CD4-positive, alpha-beta T cell (primary cell): Measurements from ENCODE around the gene ELF4. TPM values are rescaled to one million over a fixed set of nuclear protein-coding genes. Genes with fewer than 3 reads are reported as not detected.
"Not testable (repeated sequence)": the region's sequence is repeated elsewhere in the genome, so short reads cannot be mapped to it uniquely, and the experiment has no call there.

Experiments used
- ATAC-seq: fragments of 200-7000 bp; cut with Tn5 transposase; one replicate; pipeline ENCODE4 v1.10.0; 2022; ENCODE audit warnings: mild to moderate bottlenecking; ENCODE audit not compliant: poor library complexity
- CTCF ChIA-PET: fragments of 350-600 bp; sonication (Branson Sonifier 250); formaldehyde crosslinking; loops from one replicate; lab custom pipeline; 2021; ENCODE audit warnings: antibody characterized with exemption, inconsistent platforms; lab: Charles Lee
- POLR2A ChIA-PET: fragments of 350-600 bp; sonication (Branson Sonifier 250); formaldehyde crosslinking; loops from one replicate; lab custom pipeline; 2021; ENCODE audit warnings: antibody characterized with exemption, inconsistent platforms; lab: Charles Lee
- DNase-seq, 14 experiments: peaks; one replicate each; pipeline ENCODE4 v3.0.0-alpha.2; 2013 to 2020; ENCODE audit warnings: mixed read lengths in 2 of 14
- H3K27ac ChIP-seq, 2 donors: one replicate each; pipeline versions ENCODE4 v1.5.1 to v1.7.0; 2013; ENCODE audit warnings: low read length in 2 of 2, low read depth in 1 of 2, mild to moderate bottlenecking in 1 of 2
- H3K27me3 ChIP-seq, 2 experiments: 1 replicate in 1 of 2; 2 replicates in 1 of 2; pipeline versions ENCODE4 v1.6.1 to v1.7.0; 2013; ENCODE audit warnings: low read length in 2 of 2, control low read depth in 1 of 2, mild to moderate bottlenecking in 1 of 2, moderate library complexity in 1 of 2; ENCODE audit not compliant: insufficient read depth in 2 of 2, control insufficient read depth in 1 of 2
- H3K36me3 ChIP-seq: one replicate; pipeline ENCODE4 v1.6.1; 2013; ENCODE audit warnings: low read length, control low read depth; ENCODE audit not compliant: insufficient read depth
- H3K4me1 ChIP-seq: one replicate; pipeline ENCODE4 v1.6.1; 2013; ENCODE audit warnings: low read length, control low read depth; ENCODE audit not compliant: insufficient read depth
- H3K4me3 ChIP-seq: one replicate; pipeline ENCODE4 v1.5.1; 2013; ENCODE audit warnings: mild to moderate bottlenecking, low read length, moderate library complexity
- H3K9me3 ChIP-seq, 2 experiments: 1 replicate in 1 of 2; 2 replicates in 1 of 2; pipeline versions ENCODE4 v1.6.1 to v1.7.0; 2013; ENCODE audit warnings: low read length in 2 of 2, mild to moderate bottlenecking in 2 of 2, control low read depth in 1 of 2, moderate library complexity in 1 of 2; ENCODE audit not compliant: control insufficient read depth in 1 of 2, insufficient read depth in 1 of 2
- H3K27ac Mint-ChIP-seq: one replicate; pipeline ENCODE4 v1.8.0; 2020; ENCODE audit warnings: mixed read lengths
- H3K27me3 Mint-ChIP-seq: one replicate; pipeline ENCODE4 v1.8.0; 2021; ENCODE audit warnings: mixed read lengths
- H3K36me3 Mint-ChIP-seq: one replicate; pipeline ENCODE4 v1.8.0; 2021; ENCODE audit warnings: low read depth, mixed read lengths
- H3K4me1 Mint-ChIP-seq: one replicate; pipeline ENCODE4 v1.8.0; 2021; ENCODE audit warnings: low read depth, mixed read lengths
- H3K4me3 Mint-ChIP-seq: one replicate; pipeline ENCODE4 v1.8.0; 2020; ENCODE audit warnings: mild to moderate bottlenecking, mixed read lengths
- H3K9me3 Mint-ChIP-seq: one replicate; pipeline ENCODE4 v1.8.0; 2020; ENCODE audit warnings: mixed read lengths
- intact Hi-C, 2 experiments: fragments of 100-400 bp; cut with DNase I in 1 of 2; cut with micrococcal nuclease in 1 of 2; formaldehyde crosslinking; loops; one replicate each; pipeline versions ENCODE4 v1.15.1 to v1.9.0; 2023 to 2025; cut with DNase I, micrococcal nuclease
- total RNA-seq, 174 experiments: library from RNA in 2 of 174; stranded (reverse) in 2 of 174; gene quantifications; one replicate each; pipeline ENCODE4 v1.2.3 and lab custom pipeline; 2021 to 2026
- TF ChIP-seq, protein P1 (sequence below): fragments of 200-600 bp; IDR thresholded peaks from one replicate; pipeline ENCODE4 v1.8.0; 2022; ENCODE audit warnings: antibody characterized with exemption, mild to moderate bottlenecking

The ELF4 gene
- total RNA-seq, 2 experiments from 2014 or later, result 17.3 to 17.4 TPM

DNA sequence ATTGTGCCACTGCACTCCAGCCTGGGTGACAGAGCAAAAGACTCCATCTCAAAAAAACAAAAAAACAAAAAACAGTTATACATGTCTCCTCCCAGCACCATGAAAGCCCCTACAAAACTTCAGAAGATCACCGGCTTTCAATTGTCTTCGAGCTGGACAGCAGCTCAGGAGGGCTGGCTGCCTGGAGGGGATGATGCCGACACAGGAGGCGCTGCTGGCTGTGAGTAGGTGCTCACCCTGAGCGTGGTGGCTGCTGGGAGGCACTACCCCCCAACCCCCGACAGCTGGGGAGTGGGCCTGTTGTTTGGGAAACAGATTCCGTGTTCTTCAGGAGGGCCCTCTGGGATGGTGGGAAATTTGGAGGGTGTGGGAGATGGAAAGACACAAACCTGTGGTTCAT, 6.9 kb upstream of the ELF4 start:
- Mint-ChIP-seq H3K4me3 (no peak overlapping the region), H3K27ac (no peak overlapping the region), H3K36me3 (no peaks in the 10 kb centered on the region), H3K9me3 (no peaks in the 10 kb centered on the region), H3K4me1 (peaks cover 5% of the 10 kb centered on the region), H3K27me3 (no peaks in the 10 kb centered on the region)
- Histone ChIP-seq H3K4me3 (no peak overlapping the region), H3K4me1 (peaks cover 31% of the 10 kb centered on the region), H3K36me3 (no peaks in the 10 kb centered on the region), H3K27me3 (no peaks in the 10 kb centered on the region), H3K27ac (no peak overlapping the region), H3K9me3 (no peaks in the 10 kb centered on the region)
- ChIA-PET CTCF (interaction anchor here (1.5 to 5.7 kb wide), 2 partner anchors 35 to 56 kb away, joined by 4 to 76 read pairs; no protein-coding TSS in a partner anchor), POLR2A (no interaction called here)
- ATAC-seq (no peak), DNase-seq (no peak)
- intact Hi-C loops, result no loop called here
- TF ChIP-seq, protein P1, sequence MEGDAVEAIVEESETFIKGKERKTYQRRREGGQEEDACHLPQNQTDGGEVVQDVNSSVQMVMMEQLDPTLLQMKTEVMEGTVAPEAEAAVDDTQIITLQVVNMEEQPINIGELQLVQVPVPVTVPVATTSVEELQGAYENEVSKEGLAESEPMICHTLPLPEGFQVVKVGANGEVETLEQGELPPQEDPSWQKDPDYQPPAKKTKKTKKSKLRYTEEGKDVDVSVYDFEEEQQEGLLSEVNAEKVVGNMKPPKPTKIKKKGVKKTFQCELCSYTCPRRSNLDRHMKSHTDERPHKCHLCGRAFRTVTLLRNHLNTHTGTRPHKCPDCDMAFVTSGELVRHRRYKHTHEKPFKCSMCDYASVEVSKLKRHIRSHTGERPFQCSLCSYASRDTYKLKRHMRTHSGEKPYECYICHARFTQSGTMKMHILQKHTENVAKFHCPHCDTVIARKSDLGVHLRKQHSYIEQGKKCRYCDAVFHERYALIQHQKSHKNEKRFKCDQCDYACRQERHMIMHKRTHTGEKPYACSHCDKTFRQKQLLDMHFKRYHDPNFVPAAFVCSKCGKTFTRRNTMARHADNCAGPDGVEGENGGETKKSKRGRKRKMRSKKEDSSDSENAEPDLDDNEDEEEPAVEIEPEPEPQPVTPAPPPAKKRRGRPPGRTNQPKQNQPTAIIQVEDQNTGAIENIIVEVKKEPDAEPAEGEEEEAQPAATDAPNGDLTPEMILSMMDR, result no peak

- ATAC-seq, H3K4me1 Mint-ChIP-seq, intact Hi-C loops, H3K4me3 ChIP-seq, H3K27ac ChIP-seq, DNase-seq, H3K36me3 ChIP-seq, POLR2A ChIA-PET, H3K36me3 Mint-ChIP-seq, H3K9me3 Mint-ChIP-seq, H3K27ac Mint-ChIP-seq, H3K4me3 Mint-ChIP-seq, H3K9me3 ChIP-seq, H3K27me3 ChIP-seq, H3K27me3 Mint-ChIP-seq: not testable (repeated sequence)
- CTCF ChIA-PET, result interaction anchor here (1.3 kb wide), 1 partner anchor 28 kb away, joined by 3 read pairs; no protein-coding TSS in a partner anchor
- peaks cover 28% of the 10 kb centered on the region for H3K4me1 ChIP-seq
Measured at GRCh38 chrX:130115119-130115885, 5.0 kb upstream of the ELF4 start.

DNA sequence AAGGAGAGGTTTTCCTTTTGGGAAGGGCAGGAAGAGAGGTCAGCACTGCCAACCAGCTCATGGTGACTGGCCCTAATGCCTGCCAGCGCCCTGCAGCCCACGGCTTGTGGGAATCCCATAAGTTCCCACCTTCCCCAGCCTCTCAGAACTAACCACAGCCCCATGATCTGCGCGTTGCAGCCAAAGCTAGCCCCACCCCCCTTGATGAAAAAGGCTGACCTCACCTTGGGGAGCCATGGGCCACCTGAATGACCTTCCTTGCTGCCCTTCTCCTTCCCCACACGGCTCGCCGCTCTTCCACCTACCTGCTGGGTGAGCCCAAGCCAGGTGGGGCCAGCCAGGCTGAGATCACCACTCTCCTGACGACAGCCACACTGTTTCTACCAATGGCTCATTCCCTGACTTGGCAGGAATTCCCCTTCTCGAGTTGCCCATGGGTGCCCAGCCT, 3.9 kb upstream of the ELF4 start:
- H3K4me3 Mint-ChIP-seq, result peak overlapping the region; percentile 7
- no peak overlapping the region for H3K27ac ChIP-seq
- intact Hi-C loops, result no loop called here
- CTCF ChIA-PET, result no interaction called here
- ATAC-seq (no peak), DNase-seq (no peak)
- H3K4me1 ChIP-seq, result peaks cover 18% of the 10 kb centered on the region
- no peaks in the 10 kb centered on the region for H3K36me3 ChIP-seq
- H3K27me3 ChIP-seq, result no peaks in the 10 kb centered on the region
- H3K9me3 Mint-ChIP-seq, result no peaks in the 10 kb centered on the region
- H3K9me3 ChIP-seq, result no peaks in the 10 kb centered on the region
- no peaks in the 10 kb centered on the region for H3K27me3 Mint-ChIP-seq
- POLR2A ChIA-PET, result no interaction called here
- peaks cover 9% of the 10 kb centered on the region for H3K4me1 Mint-ChIP-seq
- no peak overlapping the region for H3K4me3 ChIP-seq
- peaks cover 4% of the 10 kb centered on the region for H3K36me3 Mint-ChIP-seq
- no peak overlapping the region for H3K27ac Mint-ChIP-seq
- TF ChIP-seq, protein P1, result no peak
